K562 treated with DMSO at 1 percent for 48 hours (cell line): ENCODE data around the gene ALG8. TPM values are rescaled to one million over a fixed set of nuclear protein-coding genes. Genes with fewer than 3 reads are reported as not detected.

ENCODE experiments used
- total RNA-seq: library from RNA; unstranded; fragments of 300-600 nt; gene quantifications from 2 replicates; pipeline ENCODE4 v1.2.3, GENCODE V29; 2022; ENCODE audit warnings: low replicate concordance; ENCODE audit errors: extremely low read depth

Gene ALG8
- not detected in 2 replicates for total RNA-seq

DNA sequence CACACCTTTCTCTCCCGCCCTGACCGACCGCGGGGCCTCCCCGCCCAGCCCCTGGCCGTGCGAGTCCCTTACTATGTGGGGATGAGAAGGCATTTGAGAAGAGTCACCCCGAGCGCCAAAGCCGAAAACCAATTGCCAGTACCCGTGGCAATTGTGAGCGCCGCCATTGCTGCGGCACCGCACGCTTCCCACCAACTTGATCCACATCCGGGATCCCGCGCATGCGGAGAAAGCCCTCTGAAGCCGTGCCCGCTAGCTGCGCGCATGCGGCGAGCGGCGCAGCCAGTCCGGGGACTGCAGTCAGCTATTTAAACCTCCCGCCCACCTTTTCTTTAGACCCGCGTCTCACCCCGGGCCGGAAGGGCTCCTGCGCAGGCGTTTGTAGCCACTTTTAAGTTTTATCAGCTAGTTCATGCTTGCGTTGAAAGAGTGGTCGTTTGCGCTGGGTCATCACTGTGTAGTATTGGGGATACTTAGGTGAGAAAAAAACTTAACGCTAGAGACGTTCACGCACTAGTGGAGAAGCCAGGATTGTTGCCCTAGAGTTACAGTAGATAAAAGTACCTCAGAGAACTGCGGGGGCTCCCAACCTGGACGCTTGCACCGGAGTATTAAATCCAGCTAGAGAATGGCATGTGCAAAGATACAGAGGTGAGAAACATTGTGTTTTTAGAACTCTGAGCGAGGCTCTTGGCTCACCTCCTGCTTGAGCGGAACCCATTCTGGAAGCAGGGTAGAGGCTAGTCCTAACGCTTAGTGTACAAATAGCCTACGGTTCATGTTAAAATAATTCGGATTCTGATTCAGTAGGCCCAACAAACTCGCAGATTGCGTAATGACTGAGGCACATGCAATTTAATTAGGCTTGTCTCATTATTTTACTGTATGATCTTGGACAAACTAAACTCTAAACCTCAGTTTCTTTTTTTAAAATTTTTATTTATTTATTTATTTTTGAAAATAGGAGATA is at the start of gene ALG8:
Gene ALG8 (minus strand): TSS at position 205 of the 970 bp plus-strand sequence. CDS start 38 bp downstream, at position 167.

GRCh38 chr11:78188286-78189173 is 49.1 kb upstream of the ALG8 start, which contains the start of the genes KCTD21 and USP35:
KCTD21 (minus strand) TSS chr11:78188626; CDS start chr11:78174554, 14,072 bp downstream.
USP35 (plus strand) TSS chr11:78188919; CDS start chr11:78196246, 7,327 bp downstream.

DNA sequence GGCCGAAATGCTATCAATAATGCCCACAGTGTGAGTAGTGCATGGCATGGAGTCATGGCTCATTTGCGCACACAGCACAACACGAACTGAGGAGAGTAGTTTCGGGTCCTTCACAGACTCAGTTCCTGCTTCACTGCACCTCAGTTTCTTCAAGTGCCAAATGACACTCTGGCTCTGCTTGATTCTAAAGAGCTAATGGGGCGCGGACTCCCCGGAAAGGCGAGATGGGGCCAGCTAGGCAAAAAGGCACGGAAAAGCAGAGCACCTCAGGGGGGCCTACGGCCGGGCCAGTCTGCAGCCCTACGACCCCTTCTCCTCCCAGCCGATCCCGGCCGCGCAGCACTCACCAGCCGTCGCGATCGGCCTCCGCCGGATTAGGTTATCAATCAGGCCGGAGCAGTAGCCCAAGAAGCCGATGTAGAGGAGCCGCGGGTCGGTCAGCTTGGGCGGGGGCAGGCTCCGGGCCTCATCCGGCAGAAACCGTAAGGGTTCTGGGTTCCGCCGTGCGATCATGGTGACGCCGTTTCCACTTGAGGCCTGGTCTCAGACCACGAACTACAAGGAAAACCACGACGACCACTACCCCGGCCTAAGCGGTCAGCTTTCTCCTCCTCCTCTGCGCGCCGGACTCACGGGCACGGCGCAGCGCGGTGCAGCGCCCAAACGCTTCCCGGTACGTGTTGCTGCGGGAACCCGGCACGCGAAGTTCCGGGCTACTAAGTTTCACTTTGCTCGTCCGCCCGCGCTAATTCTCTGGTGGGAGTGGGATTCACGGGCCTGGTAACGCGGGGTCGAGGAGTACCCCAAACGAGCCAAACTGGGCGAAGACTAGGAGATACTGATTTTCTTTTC is 60.0 kb downstream of the ALG8 start, which contains the start of gene NDUFC2:
Gene NDUFC2 (minus strand): TSS at position 631 of the 852 bp plus-strand sequence. CDS start 118 bp downstream, at position 513.

GRCh38 chr11:78063440-78064181 is 75.8 kb downstream of the ALG8 start, which contains the start of gene THRSP:
THRSP (plus strand) TSS chr11:78063861; CDS start chr11:78063882, 21 bp downstream.

Other genes starting within 250 kb of the ALG8 start
- gene INTS4, start 145.0 kb downstream of the ALG8 start, total RNA-seq = not detected in 2 replicates
- gene KCTD14, start 116.3 kb downstream of the ALG8 start, total RNA-seq = not detected in 2 replicates
- not detected in 2 replicates for gene THRSP, start 75.8 kb downstream of the ALG8 start, total RNA-seq
- gene NDUFC2, start 59.8 kb downstream of the ALG8 start, total RNA-seq = not detected in 2 replicates
- not detected in 2 replicates for gene KCTD21, start 49.0 kb upstream of the ALG8 start, total RNA-seq
- not detected in 2 replicates for gene USP35, start 49.3 kb upstream of the ALG8 start, total RNA-seq